GM21423 (cell line): ENCODE data around the gene TWNK.

ENCODE experiments used
- ATAC-seq: cut with Tn5 transposase; IDR thresholded peaks from one replicate; pipeline ENCODE4 v1.9.1; 2021; ENCODE audit warnings: mild to moderate bottlenecking, moderate library complexity; ENCODE audit not compliant: unreplicated experiment

TWNK gene

DNA sequence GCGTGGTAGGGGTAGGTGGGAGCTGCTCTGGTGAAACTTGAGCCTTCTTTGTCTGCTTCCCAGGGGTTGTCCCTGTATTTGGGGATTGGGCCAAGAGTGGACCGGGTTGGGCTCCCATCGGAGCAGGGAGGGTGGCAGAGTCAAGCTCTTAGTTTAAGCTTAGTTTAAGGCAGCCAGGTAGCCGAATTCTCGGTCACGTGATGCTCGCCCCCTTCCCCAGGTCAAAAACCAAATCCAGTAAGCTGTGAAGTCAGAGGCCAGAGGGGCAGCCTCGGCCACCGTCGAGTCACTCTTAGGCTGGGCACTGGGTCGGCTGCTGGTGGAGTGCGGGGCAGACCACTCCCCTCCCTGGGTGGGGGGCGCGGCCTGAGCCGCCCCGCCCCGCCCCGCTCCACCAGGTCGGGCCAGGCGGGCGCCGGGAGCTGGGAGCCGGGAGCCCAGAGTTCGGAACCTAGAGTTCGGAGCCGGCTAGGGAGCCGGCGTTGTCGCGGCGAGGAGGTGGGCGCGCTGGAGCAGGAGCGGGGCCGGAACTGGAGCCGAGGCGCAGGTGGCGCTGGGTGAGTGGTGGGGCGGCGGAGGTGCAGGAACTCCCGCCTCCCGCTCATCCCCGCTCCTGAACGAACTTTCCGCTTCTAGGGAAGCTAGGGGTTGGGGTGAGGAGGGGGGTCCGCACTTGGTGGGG, 9.5 kb downstream of the TWNK start:
- ATAC-seq: no peak

DNA sequence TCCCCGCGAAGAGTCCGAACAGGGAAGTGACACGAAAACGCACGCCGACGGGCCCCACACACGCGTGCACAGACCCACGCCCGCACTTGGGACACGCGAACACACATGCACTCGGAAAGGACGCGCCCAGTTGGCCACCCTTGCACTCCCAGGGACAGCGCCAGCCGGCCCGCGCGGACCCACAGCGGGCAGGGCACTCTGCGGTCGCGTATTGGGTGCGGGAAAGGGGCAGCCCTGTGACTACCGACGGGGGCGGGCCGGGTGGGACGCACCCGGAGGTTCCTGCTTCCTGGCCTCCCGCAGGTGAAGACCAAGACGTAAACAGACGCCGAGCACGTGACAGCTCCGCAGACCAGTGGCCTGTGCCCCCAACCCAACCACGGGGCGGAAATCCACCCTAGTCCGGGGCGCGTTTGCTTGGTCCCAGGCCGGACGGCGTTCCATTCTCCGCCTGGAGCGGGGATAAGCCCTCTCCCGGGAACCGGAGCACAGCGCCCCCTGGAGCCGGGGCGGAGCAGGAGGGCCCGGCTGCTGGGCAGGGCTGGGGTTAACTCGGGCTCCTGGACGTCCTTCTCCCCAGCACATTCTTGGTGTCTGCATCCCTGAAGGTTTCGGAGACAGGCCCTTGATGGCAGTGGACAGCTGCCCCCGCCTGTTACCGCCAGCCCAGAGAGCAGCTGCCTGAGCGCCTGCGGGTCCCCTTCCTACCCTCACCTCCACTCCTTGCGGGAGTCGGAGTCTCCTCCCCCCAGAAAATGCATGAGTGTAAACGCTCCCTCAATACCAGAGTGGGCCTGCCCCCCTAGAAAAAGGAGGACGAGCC, 10.2 kb downstream of the TWNK start:
- ATAC-seq: peak; percentile 29

DNA sequence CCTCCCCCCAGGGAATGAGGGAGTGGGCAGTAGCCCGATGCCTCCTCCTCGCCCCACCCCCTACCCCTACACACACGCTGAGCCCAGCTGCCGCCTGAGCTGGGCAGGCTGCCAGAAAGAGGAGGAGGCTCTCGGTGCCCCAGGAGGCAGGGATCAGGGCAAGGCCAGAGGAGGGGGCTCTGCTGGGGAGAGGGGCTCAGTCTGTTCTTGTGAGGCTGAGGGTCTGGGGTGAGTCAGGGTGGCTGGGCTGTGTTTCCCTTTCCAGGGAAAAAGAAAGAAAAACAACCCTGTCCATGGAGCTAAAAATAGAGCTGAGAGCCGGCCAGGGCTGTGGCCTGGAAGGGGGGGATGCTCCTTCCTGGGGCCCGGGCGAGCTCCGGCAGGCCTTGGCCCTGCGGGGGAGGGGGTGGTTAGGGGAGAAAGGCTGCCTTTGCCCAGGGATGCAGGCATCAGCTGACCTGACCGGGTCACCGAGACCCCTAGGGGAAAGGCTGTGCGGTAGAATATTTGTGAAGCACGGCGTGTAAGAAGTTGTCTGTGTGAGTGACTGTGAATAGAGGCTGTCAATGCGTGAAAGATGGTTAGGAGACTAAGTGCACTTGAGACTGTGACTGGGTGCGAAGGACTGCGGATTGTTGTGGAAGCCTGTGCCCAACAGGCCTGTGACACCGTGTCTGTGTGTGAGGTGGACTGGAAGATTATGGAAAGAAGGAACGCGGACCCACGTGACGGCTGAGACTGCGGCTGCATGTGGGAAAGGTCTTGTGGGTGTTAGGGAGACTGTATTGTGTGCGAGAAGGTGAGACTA, 11.0 kb downstream of the TWNK start:
- ATAC-seq: peak; percentile 18

DNA sequence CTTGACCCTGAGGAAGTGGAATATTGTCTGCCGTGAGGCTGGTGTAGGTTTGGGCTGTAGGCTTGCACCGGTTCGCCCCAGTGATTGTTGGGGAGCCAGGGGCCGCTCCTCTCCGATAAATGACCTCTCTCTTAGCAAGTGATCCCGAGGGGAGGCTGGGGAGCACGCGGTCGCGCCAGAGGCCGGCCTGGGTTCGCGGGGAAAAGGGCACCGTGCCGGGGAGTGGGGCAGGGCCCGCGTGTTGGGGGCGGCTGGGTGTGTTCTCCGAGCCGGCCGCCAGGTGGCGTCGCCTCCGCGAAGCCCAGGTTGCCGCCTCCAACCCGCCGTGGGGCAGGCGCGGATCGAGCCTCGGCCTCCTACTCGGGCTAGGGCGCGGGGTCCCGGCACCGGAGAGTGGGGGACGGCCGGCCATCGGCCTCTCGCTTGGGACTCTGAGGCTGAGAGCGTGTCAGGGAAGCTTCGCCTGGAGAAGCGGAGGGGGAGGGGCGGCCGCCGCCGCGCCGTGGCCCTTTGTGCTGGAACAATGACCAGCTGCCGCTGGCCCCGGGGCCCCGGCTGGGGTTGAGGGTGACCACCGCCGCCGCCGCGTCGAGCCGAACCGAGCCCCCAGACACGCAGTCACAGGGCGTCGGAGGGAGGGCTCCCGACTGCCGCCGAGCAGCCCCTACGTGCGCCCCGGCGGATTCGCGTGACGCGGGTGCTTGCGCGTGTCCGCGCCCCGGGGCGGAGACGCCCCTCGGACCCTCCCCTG, 11.8 kb downstream of the TWNK start:
- ATAC-seq: peak; percentile 42

DNA sequence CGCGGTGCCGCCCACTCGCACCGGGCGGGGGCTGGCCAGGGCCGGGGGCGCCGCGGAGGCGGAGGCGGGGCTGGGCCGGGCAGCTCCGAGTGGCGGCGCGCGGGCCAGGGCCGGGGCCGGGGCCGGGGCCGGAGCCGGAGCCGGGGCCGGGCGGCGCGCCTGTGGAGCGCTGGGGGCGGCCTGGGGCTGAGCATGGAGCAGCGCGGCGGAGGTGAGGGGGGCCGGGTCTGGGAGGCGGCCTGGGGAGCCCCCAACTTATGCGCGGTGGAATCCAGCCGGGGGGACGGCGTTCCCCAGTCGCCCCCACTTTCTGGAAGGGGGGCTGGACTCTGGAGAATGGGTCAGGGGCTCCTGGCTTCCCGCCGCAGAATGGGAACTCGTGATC, 12.4 kb downstream of the TWNK start, which contains the start of gene LZTS2:
TSS of gene LZTS2 (plus strand) at position 67 of the 385 bp plus-strand sequence. CDS start 2,731 bp downstream, outside the sequence.
- no peak for ATAC-seq

DNA sequence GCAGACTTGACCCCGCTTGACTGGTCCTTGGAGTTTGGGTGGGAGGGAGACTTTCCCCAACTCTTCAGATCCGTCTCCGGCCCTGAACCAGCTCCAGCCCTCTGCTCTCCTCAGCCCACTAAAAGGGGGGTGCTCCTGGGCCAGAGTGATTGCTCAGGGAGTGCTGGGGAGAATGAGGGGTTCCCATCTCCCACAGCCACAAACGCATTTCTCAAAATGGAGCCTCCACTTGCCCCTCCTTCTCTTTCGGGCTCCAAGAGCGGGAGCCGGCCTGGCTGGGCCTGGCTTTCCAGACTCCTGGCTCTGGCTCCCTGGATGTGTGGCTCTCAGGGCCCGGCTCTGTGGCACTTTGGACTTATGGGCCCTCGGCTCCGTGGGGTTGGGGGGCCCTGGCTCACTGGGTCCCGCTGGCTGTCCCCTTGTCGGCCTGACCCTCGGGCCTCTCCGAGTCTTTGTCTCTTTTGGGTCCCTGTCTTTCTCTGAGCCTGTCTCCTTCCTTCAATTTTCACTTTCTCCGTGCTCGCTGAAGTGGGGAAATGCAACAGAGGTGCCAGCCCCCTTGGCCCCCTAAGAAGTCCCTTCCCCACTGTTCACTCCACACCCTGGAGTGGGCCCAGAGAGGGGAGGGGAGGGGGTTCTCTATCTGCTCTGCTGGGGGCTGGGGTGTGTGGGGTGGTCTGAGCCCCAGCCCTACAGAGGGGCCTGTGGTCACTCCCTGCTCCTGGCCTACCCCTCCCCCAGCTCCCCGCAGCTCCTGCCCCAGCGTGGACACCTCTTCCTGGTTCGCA, 13.0 kb downstream of the TWNK start:
- no peak for ATAC-seq

DNA sequence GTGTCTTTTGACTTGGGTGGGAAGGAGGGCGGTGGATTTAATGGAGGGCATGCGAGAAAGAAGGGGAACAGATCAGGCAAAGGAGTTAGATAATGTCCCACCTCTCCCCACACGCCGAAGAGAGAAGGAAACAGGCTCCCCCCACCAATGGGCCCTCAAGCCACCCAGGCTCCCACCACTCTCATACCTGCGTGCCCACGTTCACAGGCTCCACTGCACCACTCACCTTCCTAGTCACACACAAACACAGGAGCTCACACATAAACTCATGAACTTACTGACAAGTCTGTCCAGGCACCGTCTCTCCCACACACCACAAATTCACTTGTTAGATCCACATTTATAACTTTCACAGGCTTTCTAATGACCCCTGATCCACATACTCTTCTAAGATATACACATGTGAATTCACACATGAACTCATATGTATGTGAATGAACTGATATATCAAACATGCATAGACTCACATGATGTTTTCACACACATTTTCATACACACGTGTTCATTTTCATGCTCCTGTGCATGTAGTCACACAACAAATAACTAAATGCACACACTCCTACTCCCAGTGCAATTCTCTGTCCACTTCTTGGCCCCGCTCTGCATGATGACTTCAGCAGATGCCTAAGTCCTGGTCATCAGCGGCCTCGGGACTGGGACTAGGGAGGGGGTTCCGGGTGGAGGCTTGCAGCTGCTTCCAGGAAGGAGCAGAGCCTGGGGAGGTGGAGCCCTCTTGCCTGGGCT, 13.7 kb downstream of the TWNK start:
- ATAC-seq: no peak

DNA sequence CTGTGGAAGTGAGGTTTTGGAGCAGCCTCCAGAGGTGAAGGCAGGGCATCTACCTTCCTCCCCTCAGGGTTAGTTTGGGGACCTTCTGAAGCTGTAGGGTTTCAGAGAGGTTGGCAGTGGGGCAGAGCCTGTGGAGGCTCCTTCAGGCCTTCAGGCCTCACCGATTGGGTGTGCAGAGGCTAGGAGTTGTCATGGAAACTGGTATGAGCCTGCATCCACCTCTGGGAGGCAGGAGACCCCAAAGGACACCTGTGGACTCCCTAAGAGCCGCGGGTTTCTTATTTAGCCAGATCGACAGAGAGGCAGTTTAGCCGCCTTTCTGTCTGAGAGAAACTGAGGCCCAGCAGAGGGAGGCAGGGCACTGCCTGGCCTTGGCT, 14.3 kb downstream of the TWNK start:
- ATAC-seq: no peak

DNA sequence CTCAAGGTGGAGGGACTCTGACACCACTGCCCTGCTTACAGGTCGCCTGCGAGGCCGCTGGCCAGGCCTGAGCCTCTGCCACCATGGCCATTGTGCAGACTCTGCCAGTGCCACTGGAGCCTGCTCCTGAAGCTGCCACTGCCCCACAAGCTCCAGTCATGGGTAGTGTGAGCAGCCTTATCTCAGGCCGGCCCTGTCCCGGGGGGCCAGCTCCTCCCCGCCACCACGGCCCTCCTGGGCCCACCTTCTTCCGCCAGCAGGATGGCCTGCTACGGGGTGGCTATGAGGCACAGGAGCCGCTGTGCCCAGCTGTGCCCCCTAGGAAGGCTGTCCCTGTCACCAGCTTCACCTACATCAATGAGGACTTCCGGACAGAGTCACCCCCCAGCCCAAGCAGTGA, 15.1 kb downstream of the TWNK start:
- no peak for ATAC-seq

DNA sequence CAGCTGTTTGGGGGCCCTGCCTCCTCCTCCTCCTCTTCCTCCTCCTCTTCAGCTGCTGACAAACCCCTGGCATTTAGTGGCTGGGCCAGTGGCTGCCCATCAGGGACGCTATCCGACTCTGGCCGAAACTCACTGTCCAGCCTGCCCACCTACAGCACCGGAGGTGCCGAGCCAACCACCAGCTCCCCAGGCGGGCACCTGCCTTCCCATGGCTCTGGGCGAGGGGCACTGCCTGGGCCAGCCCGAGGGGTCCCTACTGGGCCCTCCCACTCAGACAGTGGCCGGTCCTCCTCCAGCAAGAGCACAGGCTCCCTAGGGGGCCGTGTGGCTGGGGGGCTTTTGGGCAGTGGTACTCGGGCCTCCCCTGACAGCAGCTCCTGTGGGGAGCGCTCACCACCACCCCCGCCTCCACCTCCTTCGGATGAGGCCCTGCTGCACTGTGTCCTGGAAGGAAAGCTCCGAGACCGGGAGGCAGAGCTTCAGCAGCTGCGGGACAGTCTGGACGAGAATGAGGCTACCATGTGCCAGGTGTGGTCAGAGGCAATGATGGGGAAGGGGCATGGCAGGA, 16.4 kb downstream of the TWNK start:
- ATAC-seq: no peak

DNA sequence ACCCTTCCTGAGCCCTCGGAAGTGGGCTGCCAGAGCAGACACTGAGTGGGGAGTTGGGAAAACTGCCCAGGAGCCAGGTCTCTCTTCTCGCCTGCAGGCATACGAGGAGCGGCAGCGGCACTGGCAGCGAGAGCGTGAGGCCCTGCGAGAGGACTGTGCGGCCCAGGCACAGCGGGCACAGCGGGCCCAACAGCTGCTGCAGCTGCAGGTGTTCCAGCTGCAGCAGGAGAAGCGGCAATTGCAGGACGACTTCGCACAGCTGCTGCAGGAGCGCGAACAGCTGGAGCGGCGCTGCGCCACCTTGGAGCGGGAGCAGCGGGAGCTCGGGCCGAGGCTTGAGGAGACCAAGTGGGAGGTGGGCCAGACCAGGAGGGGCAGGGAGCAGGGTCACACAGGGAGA, 18.0 kb downstream of the TWNK start:
- no peak for ATAC-seq

DNA sequence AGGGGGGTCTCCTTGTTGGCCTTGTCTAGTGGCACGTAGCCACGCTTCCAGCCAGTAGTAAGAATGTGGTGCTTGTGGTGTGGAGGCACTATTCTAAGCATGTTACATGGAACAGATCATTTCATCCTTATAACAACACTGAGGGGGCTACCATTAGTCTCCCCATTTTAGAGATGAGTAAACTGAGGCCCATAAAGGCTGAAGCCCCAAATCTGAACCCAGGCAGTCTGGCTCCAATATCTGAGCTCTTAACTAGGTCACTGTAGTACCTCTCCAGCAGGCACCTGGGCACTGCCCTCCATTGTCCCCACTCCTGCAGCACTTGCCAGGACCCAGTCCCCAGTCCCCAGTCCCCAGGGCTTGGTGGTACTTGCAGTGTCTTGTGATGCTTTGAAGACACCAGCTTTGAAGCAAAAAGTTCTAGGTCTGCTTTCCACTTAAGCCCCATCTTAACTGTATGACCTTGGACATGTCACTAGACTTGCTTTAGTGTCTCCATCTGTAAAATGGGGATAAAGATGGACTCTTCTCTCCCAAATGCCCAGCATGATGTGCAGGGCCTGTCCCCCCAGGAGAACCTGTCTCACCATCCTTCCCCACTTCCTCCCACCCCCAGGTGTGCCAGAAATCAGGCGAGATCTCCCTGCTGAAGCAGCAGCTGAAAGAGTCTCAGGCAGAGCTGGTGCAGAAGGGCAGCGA, 18.7 kb downstream of the TWNK start:
- no peak for ATAC-seq

DNA sequence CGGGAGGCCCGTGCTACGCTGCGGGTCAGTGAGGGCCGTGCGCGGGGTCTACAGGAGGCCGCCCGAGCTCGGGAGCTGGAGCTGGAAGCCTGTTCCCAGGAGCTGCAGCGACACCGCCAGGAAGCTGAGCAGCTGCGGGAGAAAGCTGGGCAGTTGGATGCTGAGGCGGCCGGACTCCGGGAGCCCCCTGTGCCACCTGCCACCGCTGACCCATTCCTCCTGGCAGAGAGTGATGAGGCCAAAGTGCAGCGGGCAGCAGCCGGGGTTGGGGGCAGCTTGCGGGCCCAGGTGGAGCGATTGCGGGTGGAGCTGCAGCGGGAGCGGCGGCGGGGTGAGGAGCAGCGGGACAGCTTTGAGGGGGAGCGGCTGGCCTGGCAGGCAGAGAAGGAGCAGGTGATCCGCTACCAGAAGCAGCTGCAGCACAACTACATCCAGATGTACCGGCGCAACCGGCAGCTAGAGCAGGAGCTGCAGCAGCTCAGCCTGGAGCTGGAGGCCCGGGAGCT, 19.3 kb downstream of the TWNK start:
- ATAC-seq: no peak

DNA sequence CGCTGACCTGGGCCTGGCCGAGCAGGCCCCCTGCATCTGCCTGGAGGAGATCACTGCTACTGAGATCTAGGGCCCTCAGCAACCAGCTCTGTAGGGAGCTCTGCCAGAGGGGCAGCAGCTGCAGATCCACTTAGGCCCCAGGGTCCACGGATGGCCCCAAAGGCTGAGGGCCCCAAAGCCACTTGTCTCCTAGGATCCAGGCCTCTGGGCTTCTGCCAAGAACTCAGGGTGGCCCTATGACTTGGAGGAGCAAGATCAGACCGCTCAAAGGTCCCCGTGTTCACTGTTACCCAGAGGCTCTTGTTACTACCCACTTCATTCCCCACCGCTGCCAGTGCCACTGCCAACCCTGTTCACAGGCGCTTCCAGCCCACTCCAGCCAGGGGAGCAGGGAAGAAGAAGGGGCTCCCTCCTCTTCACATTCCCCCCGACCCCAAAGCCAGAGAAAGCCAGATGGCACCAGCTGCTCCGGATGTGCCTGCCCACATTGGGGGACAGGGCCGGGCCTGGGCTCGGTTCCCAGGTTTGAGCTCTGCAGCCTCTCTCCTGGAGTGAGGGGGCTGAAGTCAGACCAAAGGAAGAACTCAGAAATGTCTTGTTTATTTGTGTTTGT, 19.9 kb downstream of the TWNK start:
- no peak for ATAC-seq

DNA sequence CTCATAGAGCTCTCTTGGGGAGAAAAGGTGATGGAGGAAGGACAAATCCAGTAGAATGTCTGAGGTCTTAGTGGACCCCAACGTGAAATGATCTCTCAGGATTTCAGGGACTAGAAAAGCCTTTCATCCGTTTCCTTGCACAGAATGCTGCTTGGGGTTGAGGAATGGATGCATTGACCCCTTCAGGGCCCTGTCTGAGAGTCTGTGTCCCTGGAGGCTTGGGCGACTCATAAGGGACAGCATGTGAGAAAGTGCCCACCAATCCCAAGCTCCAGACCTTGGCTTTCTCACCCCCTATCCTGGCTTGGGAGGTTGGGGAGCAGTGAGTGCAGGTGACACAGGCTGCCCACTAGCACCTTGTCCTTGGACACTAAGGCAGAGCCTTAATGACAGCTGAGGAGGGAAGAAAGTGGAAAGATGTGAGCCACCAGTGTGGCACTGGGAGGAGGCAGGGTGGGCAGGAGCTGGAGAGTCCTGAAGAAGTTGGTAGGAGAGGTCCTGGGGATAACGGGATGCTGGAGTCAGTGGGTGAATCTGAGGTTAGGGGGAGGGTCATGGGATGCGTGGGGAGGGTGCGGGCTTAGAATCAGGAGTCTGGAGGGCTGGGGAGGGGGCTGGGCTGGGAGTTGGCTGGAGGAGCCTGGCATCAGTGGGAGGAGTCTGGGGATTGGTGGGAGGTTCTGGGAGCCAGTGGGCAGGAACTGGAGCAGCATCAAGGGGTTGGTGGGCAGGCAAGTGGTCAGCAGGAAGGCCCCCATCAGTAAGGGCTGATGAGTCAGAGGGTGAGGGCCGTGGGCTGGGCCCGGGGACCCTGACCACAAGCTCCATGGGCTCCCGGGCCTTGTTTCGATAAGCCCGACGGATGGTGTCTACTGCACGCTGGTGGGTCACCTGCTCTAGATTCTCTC, 20.8 kb downstream of the TWNK start:
- ATAC-seq: no peak

DNA sequence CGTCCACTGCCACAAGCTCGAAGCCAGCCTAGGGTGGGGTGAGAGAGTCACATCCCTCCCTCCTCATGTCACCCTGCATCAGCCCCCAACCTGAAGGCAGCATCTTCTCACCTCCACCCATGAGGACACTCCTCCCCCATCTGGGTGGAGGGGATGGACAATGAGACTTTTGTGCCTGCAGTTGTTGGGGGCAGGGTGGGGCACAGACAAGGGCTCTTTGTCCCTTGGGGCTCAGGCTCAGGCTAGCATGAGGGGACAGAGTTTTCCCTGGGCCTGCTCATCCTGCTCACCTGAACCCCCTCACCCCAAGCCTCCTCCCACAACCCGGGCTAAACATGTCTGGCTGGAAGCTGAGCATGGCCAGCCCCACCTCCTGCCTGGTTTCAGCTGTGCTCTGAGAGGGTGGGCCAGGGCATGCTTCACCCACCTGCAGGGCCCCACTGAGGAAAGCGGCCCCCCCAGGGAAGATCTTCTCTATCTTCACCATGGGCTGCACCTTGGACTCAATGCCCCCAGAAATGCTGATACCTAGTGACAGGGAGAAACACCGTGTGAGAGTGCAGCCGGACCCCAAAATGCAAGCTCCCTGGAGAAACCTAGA, 21.6 kb downstream of the TWNK start:
- no peak for ATAC-seq
